SW480 (cell line): ENCODE measurements around the gene CEP152.
"Not testable (repeated sequence)": the region's sequence is repeated elsewhere in the genome, so short reads cannot be mapped to it uniquely, and the experiment has no call there.

Experiments
- DNase-seq: peaks from one replicate; pipeline ENCODE4 v3.0.0-alpha.2; 2016; ENCODE audit warnings: low spot score

CEP152 gene

DNA sequence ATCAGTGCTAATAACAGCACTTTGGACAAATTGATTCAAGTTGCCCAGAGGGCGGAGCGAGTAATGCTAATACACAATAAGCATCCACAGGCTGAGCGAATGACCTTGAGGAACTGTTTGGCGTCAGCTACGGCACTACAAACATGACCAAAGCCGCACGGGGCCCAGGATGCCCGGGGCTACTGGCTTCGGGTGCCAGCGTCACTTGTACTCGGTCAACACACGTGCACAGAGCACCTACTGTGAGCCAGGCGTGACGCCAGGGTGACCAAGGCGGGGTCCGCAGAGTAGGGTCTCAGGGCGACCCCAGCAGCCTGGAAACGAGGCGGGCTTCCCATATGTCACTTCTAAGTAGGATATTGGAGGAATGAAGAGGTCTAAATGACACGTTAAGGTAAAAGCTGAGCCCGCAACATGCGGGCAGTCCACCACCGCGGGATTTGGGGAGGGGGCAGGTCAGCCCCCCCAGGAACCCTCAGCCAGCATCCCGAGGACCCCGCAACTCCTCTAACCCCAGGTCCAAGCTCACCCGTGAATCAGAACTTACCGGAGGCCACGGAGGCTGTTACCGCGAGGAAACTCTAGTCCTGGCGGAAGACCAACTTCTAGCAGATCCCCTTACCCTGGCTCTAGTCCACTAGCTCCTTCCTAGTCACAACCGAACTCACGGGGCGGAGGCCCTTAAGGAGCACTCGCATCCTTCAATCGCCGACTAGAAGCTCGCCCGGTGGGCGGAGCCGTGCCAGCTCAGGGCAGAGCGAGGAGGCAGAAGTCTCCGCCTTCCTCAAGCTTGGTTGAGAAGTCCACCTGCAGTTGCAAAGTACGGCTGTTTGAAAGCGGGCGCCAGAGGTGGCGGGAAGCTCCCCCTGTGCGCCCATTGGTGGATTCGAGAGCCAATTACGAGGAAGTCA is at the start of gene CEP152:
Gene CEP152, minus strand, starts transcription at position 656 of the 911 bp plus-strand sequence. CDS start 5,420 bp downstream, outside the sequence.
- peak; percentile 97 for DNase-seq

DNA sequence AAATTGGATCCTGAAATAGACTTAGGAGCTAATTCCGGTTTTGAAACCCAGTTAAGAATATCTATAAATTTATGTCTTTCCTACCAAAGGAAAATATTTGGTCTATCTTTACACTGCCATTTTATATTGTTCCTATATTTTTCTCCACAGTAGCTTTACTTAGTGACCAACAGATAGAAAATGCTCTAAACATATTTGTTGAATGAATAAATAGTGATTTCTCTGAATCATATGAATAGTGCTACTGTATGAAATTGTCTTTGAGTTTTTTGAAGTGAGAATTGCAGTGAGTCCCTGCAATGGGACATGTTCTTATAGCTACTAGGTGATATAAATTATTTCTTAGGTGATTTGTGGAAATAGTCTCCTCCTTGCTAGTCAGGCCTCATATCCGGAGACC is 48.6 kb upstream of the CEP152 start:
- DNase-seq = no peak

GRCh38 chr15:48858401-48858800 is 47.5 kb upstream of the CEP152 start:
- DNase-seq = peak; percentile 17

DNA sequence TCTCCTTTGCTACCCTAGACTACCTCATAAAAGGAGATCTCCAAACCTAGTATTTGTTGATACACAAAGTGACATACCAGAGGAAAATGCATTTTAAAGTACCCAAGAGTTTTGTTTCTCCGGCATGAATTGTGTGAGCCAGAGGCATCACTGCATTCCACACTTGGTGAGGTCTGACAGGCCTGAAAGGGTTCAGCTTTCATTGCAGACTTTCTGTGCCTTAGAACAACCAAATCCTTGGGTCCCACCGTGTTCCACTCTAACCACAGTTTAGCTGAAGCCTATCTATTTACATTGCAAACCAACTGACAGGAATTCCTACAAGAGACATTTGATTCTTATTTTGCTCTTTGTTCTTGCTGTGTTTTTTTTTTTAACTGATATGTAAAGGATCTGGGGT is 46.1 kb upstream of the CEP152 start:
- DNase-seq = no peak

DNA sequence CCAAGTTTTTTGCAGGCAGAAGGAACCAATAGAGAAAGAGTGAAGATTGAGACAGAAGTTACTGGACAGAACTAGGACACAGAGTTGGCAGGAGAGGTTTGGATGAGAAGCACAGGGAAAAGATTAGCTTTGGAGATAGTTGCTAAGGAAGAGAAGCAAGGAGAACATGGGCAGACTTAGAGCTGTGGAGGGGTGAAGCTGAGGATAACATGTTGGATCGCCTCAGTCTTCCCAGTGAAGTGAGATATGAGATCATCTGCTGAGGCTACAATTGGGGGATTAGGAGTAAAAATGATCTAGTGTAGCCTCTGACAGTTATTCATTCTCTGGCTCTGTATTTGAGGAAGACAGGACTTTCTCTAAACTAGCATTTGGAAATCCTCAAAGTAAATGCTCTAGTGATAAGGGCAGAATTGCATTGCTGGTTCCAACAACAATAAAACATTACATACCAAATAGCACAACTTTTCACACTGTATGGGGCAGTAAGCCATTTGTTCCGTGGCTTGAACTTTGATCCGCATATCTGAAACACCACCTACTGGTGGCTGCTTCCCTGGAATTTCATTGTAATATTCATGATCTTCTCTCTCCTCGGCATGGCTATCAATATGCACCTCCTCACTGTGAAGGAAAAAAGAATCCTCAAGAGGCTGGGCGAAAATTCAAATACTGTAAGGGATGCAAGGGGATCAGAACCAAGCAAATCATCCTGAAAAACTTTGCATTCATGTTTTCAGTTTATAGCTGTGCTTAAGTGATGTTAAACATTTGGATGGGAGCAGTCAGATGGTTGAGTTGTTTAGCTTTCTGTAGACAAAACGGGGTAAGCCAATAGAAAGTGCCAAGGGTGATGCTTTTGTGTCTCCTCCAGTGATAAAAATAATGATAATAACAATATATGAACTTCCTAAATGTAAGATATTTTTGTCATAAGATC is 44.9 kb upstream of the CEP152 start:
- peak; percentile 29 for DNase-seq

GRCh38 chr15:48854434-48854833 is 43.6 kb upstream of the CEP152 start:
- DNase-seq = not testable (repeated sequence)

DNA sequence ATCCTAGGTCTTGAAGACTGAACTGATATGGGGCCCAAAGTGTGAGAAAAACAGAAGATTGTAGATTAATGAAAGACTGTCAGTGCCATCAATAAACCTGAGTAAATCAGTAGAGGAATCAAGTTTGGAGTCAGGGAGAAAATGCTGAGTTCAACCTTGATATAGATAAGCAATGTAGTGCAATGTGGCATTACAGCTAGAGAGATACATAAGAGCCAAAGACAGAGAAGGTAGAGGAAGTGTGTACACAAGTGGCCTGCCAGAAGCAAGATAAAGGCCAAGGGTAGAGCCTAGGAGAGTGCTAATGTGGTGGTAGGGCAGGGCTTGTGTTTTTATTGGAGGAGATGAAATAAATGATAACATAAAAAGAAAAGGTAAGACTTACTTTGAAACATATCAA is 41.1 kb upstream of the CEP152 start:
- DNase-seq = no peak

DNA sequence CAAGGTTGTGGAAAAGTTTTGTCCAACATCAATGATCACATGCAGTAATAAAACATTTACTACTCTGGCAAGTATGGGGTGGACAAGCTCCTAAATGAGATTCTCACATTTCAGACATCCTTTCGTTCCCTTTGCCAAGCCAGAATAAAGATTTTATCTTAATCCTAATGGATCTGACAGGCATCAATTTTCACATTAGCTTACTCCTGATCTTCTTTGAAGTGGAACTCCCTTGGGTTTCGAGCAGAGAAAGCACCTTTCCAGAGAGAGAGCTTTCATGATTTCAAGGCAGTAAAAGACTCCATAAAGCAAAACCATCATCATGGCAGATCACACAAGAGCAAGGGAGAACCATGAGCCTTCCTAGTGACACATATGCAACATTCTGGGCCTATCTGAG is 39.8 kb upstream of the CEP152 start:
- DNase-seq = no peak

DNA sequence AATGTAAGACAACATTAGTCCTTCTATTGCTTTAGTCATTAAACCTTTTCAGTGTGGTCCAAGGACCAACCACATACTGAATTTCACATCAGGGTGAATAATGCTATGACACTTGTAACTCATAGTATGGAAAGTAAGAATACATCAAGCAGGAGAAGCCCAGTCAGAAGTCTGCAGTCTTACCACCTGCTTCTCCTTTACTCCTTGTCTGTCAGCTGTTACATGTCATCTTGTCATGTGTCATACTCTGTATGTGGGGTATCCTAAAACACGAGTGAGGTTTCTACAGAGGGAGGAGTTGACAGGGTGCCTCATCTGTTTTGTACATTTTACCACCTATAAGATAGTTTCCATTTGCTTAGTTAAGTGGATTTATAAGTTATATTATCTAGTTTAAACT is 34.3 kb upstream of the CEP152 start:
- no peak for DNase-seq

DNA sequence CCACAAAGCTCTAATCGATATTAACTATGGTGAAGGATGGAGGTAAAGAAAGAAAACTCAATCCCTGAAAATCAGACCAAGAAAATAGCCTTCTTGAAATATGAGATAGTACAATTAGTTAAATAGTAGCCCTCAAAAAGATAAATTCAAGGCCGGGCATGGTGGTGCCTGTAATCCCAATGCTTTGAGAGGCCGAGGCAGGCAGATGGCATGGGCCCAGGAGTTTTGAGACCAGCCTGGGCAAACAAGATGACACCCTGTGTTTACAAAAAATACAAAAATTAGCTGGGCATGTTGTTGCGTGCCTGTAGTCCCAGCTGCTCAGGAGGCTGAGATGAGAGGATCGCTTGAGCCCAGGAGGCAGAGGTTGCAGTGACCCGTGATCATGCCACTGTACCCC is 31.6 kb upstream of the CEP152 start:
- no peak for DNase-seq

DNA sequence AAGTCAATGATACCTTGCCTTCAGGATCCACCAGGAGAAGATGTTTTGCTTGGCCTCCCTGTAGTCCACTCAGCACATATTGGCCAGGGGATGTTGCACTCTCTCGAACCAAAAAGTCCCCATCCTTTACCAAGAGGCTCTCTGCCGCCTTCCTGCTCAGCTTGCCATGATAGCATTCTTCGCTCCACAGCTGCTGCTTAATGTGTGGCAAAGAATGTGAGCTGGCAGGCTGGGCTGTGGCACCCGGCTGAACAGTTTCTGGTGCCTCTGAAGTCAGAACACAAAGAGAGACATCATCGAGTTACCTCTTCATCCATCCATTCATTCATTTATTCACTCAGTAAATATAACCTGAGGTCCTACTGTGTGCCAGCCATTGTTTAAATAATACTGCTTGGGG is 23.9 kb upstream of the CEP152 start:
- no peak for DNase-seq

DNA sequence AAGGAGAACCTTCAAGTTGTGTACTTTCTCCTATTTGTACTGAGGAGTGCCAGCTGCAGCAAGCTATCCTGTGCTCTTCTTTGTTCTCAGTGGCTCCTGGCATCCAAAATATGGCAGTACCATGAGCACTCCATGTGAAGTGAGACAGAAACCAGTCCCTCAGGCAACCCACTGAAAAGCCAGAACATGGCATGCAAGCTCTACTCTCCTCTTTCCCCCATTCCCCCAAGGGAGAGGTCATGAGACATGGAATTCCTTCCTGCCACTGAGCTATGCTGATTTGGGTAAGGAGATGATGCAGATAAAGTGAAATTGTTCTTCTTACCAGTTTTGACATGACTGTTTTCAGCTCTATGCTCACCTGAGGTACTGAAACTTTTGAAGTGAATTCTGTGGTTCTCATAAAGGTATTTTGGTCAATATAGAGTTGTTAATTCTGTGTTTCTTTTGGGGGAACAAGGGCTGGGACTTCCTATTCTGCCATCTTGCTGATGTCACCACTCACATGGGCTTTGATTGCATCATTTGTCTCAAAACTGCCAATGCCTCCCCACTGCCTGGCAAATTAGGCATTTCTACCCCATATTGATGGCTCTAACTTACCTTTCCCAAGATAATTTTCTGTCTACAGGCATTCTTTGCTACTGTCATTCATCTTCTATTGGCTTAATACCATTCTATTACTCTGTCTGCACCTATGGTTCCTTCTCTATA is 22.8 kb upstream of the CEP152 start:
- DNase-seq = no peak

- no peak for DNase-seq
Measured at GRCh38 chr15:48832648-48833047, 21.8 kb upstream of the CEP152 start.

GRCh38 chr15:48828906-48829305 is 18.0 kb upstream of the CEP152 start:
- DNase-seq = no peak

DNA sequence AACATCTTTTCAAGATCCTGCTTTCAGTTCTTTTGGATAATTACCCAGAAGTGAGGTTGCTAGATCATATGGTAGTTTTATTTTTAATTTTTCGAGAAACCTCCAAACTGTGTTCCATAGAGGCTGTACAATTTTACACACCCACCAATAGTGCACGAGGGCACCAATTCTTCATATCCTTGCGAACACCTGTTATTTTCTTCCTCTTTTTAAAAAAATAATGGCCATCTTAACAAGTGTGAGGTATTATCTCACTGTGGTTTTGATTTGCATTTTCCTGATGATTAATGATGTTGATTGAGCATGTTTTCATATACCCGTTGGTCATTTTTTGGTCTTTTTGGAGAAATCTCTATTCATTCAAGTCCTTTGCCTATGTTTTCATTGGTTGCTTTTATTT is 17.6 kb upstream of the CEP152 start:
- no peak for DNase-seq

- DNase-seq = no peak
Measured at GRCh38 chr15:48825075-48825474, 14.2 kb upstream of the CEP152 start.

DNA sequence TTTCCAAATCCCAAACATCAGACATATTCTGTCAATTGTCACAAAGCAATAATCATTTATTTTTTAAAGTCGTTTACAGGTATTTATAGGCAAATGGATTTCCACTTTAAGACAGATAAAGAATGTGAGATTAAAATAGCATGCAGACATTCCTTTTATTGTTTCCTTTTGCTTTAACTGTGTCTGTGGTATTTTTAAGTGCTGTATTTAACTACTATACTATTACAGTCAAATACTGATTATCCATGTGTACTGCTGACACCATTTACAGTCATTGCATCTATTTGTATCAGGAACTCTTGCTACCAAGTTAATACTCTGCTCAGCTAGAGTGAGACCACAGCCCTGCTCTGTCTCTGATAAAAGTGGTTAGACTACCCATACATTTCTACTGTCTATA is 12.8 kb upstream of the CEP152 start:
- DNase-seq = no peak

- DNase-seq = no peak
Measured at GRCh38 chr15:48823237-48823636, 12.4 kb upstream of the CEP152 start.

- no peak for DNase-seq
Measured at GRCh38 chr15:48814286-48814685, 3.4 kb upstream of the CEP152 start.

DNA sequence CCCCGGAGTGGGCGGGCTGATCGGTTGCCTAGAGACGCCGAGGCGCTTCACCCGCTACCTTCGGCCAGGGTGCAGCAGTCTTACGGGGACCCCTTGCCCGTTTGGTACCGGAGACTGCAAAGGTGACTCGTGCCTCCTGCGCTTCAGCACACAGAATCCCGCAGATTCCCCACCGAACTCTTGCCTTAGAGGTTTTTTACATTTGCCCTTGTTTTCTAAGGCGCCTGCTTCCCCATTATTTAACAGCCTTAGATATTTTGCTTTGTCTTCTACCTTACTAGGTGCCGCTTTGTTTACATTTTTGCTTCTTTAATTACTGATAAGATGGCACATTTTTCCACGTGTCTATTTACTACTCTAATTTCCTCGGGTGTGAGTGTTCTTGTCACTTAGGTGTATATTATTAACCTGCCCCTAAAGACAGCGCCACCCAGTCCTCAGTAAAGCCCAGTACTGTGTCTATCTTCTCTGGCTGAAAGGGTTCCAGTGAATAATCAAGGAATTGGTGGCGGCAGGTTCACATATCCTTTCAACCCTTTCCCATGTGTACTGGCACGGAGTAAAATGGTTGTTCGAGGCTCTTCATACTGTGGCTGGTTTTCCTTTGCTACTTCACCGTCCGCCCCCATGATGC is 573 bp upstream of the CEP152 start:
- no peak for DNase-seq

DNA sequence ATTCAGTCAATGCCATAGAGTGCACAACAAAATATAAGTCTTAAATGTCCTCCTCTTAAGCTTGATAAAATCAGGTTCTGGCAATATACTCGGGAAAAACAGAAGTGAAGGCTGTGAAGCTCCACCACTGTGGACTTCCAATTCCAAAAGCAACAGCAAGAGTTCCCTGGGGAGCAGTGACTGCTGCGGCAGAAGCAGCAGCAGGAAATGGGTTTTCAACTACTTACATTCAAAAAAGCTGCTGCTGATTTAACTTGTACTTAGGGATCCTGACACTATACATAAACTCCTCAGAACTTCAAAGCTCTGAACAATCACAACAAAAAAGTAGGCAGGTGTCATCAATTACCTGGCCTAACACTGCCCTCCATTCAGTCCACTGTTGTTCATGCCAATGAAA is 4.7 kb downstream of the CEP152 start:
- no peak for DNase-seq

GRCh38 chr15:48805591-48805990 is 5.3 kb downstream of the CEP152 start:
- no peak for DNase-seq
